ENCODE data around the gene TXLNG.
"Not testable (repeated sequence)": the region's sequence is repeated elsewhere in the genome, so short reads cannot be mapped to it uniquely, and the experiment has no call there.

TXLNG gene

GRCh38 chrX:16784440-16784839 is 1.8 kb upstream of the TXLNG start:
- not testable (repeated sequence) for DNase-seq

GRCh38 chrX:16785247-16786138 is 773 bp upstream of the TXLNG start:
- peak; percentile 64 for DNase-seq

- peak; percentile 36 for DNase-seq
Measured at GRCh38 chrX:16786791-16787735, 797 bp downstream of the TXLNG start.

GRCh38 chrX:16788477-16788876 is 2.2 kb downstream of the TXLNG start:
- DNase-seq, result no peak

GRCh38 chrX:16796298-16796697 is 10.0 kb downstream of the TXLNG start:
- no peak for DNase-seq

GRCh38 chrX:16797358-16797757 is 11.1 kb downstream of the TXLNG start:
- no peak for DNase-seq

- DNase-seq, result no peak
Measured at GRCh38 chrX:16797841-16798240, 11.6 kb downstream of the TXLNG start.

- DNase-seq, result no peak
Measured at GRCh38 chrX:16804923-16805464, 18.7 kb downstream of the TXLNG start.

GRCh38 chrX:16807548-16807947 is 21.3 kb downstream of the TXLNG start:
- peak; percentile 3 for DNase-seq

- no peak for DNase-seq
Measured at GRCh38 chrX:16807976-16808542, 21.8 kb downstream of the TXLNG start.

- no peak for DNase-seq
Measured at GRCh38 chrX:16814597-16814996, 28.3 kb downstream of the TXLNG start.

GRCh38 chrX:16819634-16820033 is 33.4 kb downstream of the TXLNG start:
- no peak for DNase-seq

- no peak for DNase-seq
Measured at GRCh38 chrX:16822723-16823122, 36.5 kb downstream of the TXLNG start.

GRCh38 chrX:16825264-16826035 is 39.2 kb downstream of the TXLNG start:
- DNase-seq, result no peak

- no peak for DNase-seq
Measured at GRCh38 chrX:16826207-16826606, 39.9 kb downstream of the TXLNG start.

- DNase-seq, result no peak
Measured at GRCh38 chrX:16827225-16827624, 41.0 kb downstream of the TXLNG start.

GRCh38 chrX:16828124-16828908 is 42.0 kb downstream of the TXLNG start:
- no peak for DNase-seq

- DNase-seq, result no peak
Measured at GRCh38 chrX:16832301-16832700, 46.0 kb downstream of the TXLNG start.

GRCh38 chrX:16834806-16835205 is 48.5 kb downstream of the TXLNG start:
- no peak for DNase-seq

- no peak for DNase-seq
Measured at GRCh38 chrX:16836371-16836770, 50.1 kb downstream of the TXLNG start.

All from right kidney (tissue), 1 donor.